BJ (cell line): ENCODE measurements around the gene NEAT1. TPM values are rescaled to one million over a fixed set of nuclear protein-coding genes. Genes with fewer than 3 reads are reported as not detected.
"Not testable (repeated sequence)": the region's sequence is repeated elsewhere in the genome, so short reads cannot be mapped to it uniquely, and the experiment has no call there.

Experiments used
- CTCF ChIA-PET: fragments of 350-600 bp; formaldehyde crosslinking; extraction: SDS; loops from one replicate; lab custom pipeline; 2021; ENCODE audit warnings: antibody characterized with exemption, inconsistent platforms; lab: Yijun Ruan, JAX
- POLR2A ChIA-PET: fragments of 300-600 bp; sonication (Branson Sonifier 250); formaldehyde crosslinking; extraction: SDS; loops from one replicate; lab custom pipeline; 2021; ENCODE audit warnings: antibody characterized with exemption; lab: Charles Lee
- DNase-seq: peaks from one replicate; pipeline ENCODE4 v3.0.0-alpha.2; 2011; ENCODE audit warnings: low read depth
- H3K27me3 ChIP-seq: 2 replicates; pipeline ENCODE4 v1.6.0; 2011; ENCODE audit warnings: low read length; ENCODE audit not compliant: control insufficient read depth, insufficient read depth
- H3K36me3 ChIP-seq: 2 replicates; pipeline ENCODE4 v1.5.1; 2011; ENCODE audit warnings: low read length; ENCODE audit not compliant: control insufficient read depth, insufficient read depth
- H3K4me3 ChIP-seq: 2 replicates; pipeline ENCODE4 v1.5.1; 2011; ENCODE audit warnings: low read depth, mild to moderate bottlenecking, control low read depth, low read length
- CTCF ChIP-seq: IDR thresholded peaks from 2 replicates; pipeline ENCODE4 v1.5.1; 2011; ENCODE audit warnings: low read depth, mild to moderate bottlenecking, control low read depth, inconsistent platforms, low read length, moderate library complexity; ENCODE audit not compliant: insufficient read depth
- polyA plus RNA-seq: library from polyadenylated mRNA; depleted of rRNA; stranded (reverse); fragments of >200 nt; gene quantifications from 2 replicates; pipeline ENCODE4 v1.2.3, GENCODE V29; 2011

NEAT1 gene
- polyA plus RNA-seq, 1 experiment = 59.2 TPM

GRCh38 chr11:65454696-65455456 lies 32.3 kb downstream of the NEAT1 start:
- no peaks in the 10 kb centered on the region for H3K36me3 ChIP-seq
- H3K4me3 ChIP-seq = peak overlapping the region; percentile 45
- DNase-seq = peak; percentile 56
- no peaks in the 10 kb centered on the region for H3K27me3 ChIP-seq
- 0 out of 2 replicates have a peak, but pooled peaks have one; percentile 13 for TF ChIP-seq CTCF
- POLR2A ChIA-PET = interaction anchor here (0.6 to 1.1 kb wide), 4 partner anchors 17 to 45 kb away, joined by 3 to 4 read pairs (median 3); partner anchors contain the start of gene MALAT1
- CTCF ChIA-PET = interaction anchor here (0.8 to 1.0 kb wide), 2 partner anchors 15 to 17 kb away, joined by 3 read pairs; no protein-coding TSS in a partner anchor

GRCh38 chr11:65456418-65456817 lies 33.8 kb downstream of the NEAT1 start:
- Histone ChIP-seq H3K36me3 (no peaks in the 10 kb centered on the region), H3K27me3 (no peaks in the 10 kb centered on the region), H3K4me3 (no peak overlapping the region)
- TF ChIP-seq CTCF = no peak
- ChIA-PET POLR2A (no interaction called here), CTCF (no interaction called here)
- DNase-seq = peak; percentile 67

- DNase-seq = no peak
- ChIA-PET CTCF (no interaction called here), POLR2A (interaction anchor here (0.6 to 1.0 kb wide), 2 partner anchors 40 to 50 kb away, joined by 4 read pairs; partner anchors contain the start of gene MALAT1)
- TF ChIP-seq CTCF = no peak
- Histone ChIP-seq H3K4me3 (no peak overlapping the region), H3K36me3 (no peaks in the 10 kb centered on the region), H3K27me3 (no peaks in the 10 kb centered on the region)
Measured at GRCh38 chr11:65459552-65459951, 37.0 kb downstream of the NEAT1 start.

GRCh38 chr11:65465471-65465870 lies 42.9 kb downstream of the NEAT1 start:
- H3K4me3 ChIP-seq, H3K27me3 ChIP-seq, H3K36me3 ChIP-seq, DNase-seq, POLR2A ChIA-PET: not testable (repeated sequence)
- CTCF ChIA-PET = interaction anchor here (0.9 kb wide), 1 partner anchor 43 kb away, joined by 3 read pairs; no protein-coding TSS in a partner anchor

- H3K36me3 ChIP-seq, H3K27me3 ChIP-seq, CTCF ChIA-PET, POLR2A ChIA-PET, DNase-seq, H3K4me3 ChIP-seq: not testable (repeated sequence)
- TF ChIP-seq CTCF = 0 out of 2 replicates have a peak, but pooled peaks have one; percentile 4
Measured at GRCh38 chr11:65467306-65467705, 44.7 kb downstream of the NEAT1 start.
